Measurements from ENCODE around the gene PRKCE.
A peak's percentile ranks its signal among the peaks of the same experiment; 100 is the strongest.

The PRKCE gene

DNA sequence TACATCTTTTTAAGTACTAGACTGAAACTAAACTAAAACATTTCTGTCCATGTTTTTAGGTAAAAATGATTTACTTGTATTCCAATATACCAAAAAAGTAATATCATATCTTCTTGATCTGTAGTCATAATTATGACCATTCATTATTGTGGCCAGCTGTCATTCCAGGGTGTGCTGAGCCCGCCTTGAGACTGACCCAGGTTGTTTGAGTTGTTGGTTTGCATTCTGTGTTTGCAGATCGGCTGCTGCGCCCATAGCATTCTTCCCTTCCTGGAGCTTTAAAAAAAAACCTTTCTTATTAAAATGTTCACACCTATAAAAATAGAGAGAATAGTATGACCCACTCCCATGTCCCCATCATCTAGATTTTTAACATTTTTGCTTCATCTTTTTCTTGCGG lies 101.9 kb downstream of the PRKCE start:
- TF ChIP-seq, protein P1, sequence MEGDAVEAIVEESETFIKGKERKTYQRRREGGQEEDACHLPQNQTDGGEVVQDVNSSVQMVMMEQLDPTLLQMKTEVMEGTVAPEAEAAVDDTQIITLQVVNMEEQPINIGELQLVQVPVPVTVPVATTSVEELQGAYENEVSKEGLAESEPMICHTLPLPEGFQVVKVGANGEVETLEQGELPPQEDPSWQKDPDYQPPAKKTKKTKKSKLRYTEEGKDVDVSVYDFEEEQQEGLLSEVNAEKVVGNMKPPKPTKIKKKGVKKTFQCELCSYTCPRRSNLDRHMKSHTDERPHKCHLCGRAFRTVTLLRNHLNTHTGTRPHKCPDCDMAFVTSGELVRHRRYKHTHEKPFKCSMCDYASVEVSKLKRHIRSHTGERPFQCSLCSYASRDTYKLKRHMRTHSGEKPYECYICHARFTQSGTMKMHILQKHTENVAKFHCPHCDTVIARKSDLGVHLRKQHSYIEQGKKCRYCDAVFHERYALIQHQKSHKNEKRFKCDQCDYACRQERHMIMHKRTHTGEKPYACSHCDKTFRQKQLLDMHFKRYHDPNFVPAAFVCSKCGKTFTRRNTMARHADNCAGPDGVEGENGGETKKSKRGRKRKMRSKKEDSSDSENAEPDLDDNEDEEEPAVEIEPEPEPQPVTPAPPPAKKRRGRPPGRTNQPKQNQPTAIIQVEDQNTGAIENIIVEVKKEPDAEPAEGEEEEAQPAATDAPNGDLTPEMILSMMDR (IDR thresholded peaks at IDR 0.05; ENCODE audit: low read depth, low read length) = no peak
- no peaks in the 10 kb centered on the region for H3K27me3 ChIP-seq
- DNase-seq = no peak
- H3K36me3 ChIP-seq = no peaks in the 10 kb centered on the region
- no peak overlapping the region for H3K4me3 ChIP-seq (ENCODE audit: low read depth, low read length)
- peaks cover 15% of the 10 kb centered on the region for H3K4me1 ChIP-seq
- no peaks in the 10 kb centered on the region for H3K9me3 ChIP-seq

GRCh38 chr2:45754131-45755010 lies 102.9 kb downstream of the PRKCE start:
- H3K4me1 ChIP-seq = peaks cover 23% of the 10 kb centered on the region
- no peak for DNase-seq
- H3K4me3 ChIP-seq (ENCODE audit: low read depth, low read length) = no peak overlapping the region
- no peaks in the 10 kb centered on the region for H3K9me3 ChIP-seq
- H3K36me3 ChIP-seq = no peaks in the 10 kb centered on the region
- H3K27me3 ChIP-seq = no peaks in the 10 kb centered on the region
- TF ChIP-seq, protein P1 (IDR thresholded peaks at IDR 0.05; ENCODE audit: low read depth, low read length) = no peak

DNA sequence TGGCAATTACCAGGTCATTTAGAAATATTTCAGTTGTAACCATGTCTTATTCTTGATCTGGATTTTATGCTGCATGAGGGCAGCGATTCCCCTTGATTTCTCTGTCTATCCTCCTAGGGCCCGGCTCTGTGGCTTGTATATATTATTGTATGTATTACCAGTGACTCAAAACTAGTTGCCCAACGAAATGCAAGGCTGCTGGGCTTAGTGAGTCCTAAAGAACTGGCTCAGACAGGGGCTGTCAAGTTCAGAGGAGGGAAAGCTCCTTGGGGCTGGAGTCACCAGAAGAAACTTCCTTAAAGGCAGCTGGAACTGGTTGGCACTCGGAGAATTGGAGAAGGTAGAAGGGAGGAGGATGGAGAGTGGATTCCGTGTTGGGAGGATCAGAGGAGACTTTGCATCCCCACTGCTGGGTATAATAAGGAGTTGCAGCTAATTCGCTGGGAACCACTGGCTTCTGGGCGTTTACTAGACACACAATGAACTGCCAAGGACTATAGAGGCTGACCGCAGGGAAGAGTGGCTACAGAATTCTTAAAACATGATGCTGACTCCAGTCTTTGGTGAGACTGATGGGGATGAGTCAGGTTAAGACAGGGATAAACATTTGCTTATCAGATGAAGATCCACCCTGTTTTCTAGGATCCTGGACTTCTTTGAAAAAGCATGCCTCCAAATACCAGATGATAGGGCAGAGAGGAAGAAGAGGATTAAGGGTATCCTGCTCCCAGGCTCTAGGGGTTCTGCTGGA lies 104.3 kb downstream of the PRKCE start:
- Histone ChIP-seq H3K4me3 (ENCODE audit: low read depth, low read length) (no peak overlapping the region), H3K36me3 (no peaks in the 10 kb centered on the region), H3K9me3 (no peaks in the 10 kb centered on the region), H3K4me1 (peaks cover 25% of the 10 kb centered on the region), H3K27me3 (no peaks in the 10 kb centered on the region)
- no peak for DNase-seq
- TF ChIP-seq, protein P1 (IDR thresholded peaks at IDR 0.05; ENCODE audit: low read depth, low read length) = no peak

GRCh38 chr2:45758018-45758417 lies 106.5 kb downstream of the PRKCE start:
- Histone ChIP-seq H3K9me3 (no peaks in the 10 kb centered on the region), H3K4me1 (peaks cover 31% of the 10 kb centered on the region), H3K27me3 (no peaks in the 10 kb centered on the region), H3K4me3 (ENCODE audit: low read depth, low read length) (no peak overlapping the region), H3K36me3 (no peaks in the 10 kb centered on the region)
- TF ChIP-seq, protein P1 (IDR thresholded peaks at IDR 0.05; ENCODE audit: low read depth, low read length) = no peak
- no peak for DNase-seq

DNA sequence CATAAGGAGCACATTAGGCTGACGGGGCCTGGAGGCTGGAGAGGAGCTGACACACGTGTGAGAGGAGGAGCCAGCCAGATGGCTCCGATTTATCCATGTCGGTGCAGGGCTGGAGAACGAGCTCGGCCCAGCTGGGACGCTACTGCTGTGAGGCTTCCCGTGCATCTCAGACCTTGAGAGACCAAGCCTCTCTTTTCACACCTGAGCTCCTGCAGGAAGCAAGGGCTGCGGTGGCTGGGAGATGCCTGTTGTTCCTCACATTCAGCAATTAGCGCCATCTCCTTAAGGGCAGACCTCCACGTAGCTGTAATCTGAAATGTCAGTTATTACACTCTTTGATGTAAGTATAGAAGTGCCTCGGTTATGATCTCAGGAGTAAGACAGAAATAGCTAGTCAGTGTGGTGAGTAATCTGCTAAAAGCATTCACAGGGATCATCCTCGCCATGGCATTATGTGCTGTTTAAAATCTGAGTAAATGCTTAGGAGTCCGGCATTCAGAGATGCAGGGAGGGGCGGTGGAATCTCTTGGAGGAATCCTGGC lies 107.9 kb downstream of the PRKCE start:
- DNase-seq = peak; percentile 81
- TF ChIP-seq, protein P1 (IDR thresholded peaks at IDR 0.05; ENCODE audit: low read depth, low read length) = no peak
- no peaks in the 10 kb centered on the region for H3K36me3 ChIP-seq
- no peak overlapping the region for H3K4me3 ChIP-seq (ENCODE audit: low read depth, low read length)
- no peaks in the 10 kb centered on the region for H3K27me3 ChIP-seq
- no peaks in the 10 kb centered on the region for H3K9me3 ChIP-seq
- H3K4me1 ChIP-seq = peaks cover 41% of the 10 kb centered on the region

All from BE2C (cell line).